Nephron progenitor cell (in vitro differentiated cells): ENCODE results near the gene TBK1.

Experiments used
- DNase-seq: peaks from one replicate; pipeline ENCODE4 v3.0.0; 2021
- H3K27ac Mint-ChIP-seq: 2 replicates; pipeline ENCODE4 v1.8.0; 2021; ENCODE audit warnings: mild to moderate bottlenecking, moderate library complexity, mixed read lengths
- H3K27me3 Mint-ChIP-seq: 2 replicates; pipeline ENCODE4 v1.8.0; 2021; ENCODE audit warnings: mild to moderate bottlenecking, low read depth, mixed read lengths; ENCODE audit not compliant: poor library complexity
- H3K36me3 Mint-ChIP-seq: 2 replicates; pipeline ENCODE4 v1.8.0; 2021; ENCODE audit warnings: low read depth, mixed read lengths
- H3K4me1 Mint-ChIP-seq: 2 replicates; pipeline ENCODE4 v1.8.0; 2021; ENCODE audit warnings: mixed read lengths
- H3K4me3 Mint-ChIP-seq: 2 replicates; pipeline ENCODE4 v1.8.0; 2021; ENCODE audit warnings: mild to moderate bottlenecking, moderate library complexity, mixed read lengths
- H3K9me3 Mint-ChIP-seq: 2 replicates; pipeline ENCODE4 v1.8.0; 2021; ENCODE audit warnings: mild to moderate bottlenecking, moderate library complexity, mixed read lengths
- CTCF ChIP-seq: fragments of 200-600 bp; sonication (generic); IDR thresholded peaks from 2 replicates; pipeline ENCODE4 v1.5.0; 2021; ENCODE audit warnings: antibody characterized with exemption

Gene TBK1

GRCh38 chr12:64525461-64526160 lies 73.7 kb downstream of the TBK1 start:
- no peak for DNase-seq
- Mint-ChIP-seq H3K36me3 (no peaks in the 10 kb centered on the region), H3K27ac (no peak overlapping the region), H3K4me1 (peaks cover 31% of the 10 kb centered on the region), H3K9me3 (no peaks in the 10 kb centered on the region), H3K4me3 (no peak overlapping the region), H3K27me3 (no peaks in the 10 kb centered on the region)
- no peak for TF ChIP-seq CTCF

- no peaks in the 10 kb centered on the region for H3K27me3 Mint-ChIP-seq
- H3K27ac Mint-ChIP-seq, result peak overlapping the region; percentile 22
- no peak overlapping the region for H3K4me3 Mint-ChIP-seq
- H3K36me3 Mint-ChIP-seq, result no peaks in the 10 kb centered on the region
- DNase-seq, result no peak
- TF ChIP-seq CTCF, result no peak
- H3K9me3 Mint-ChIP-seq, result no peaks in the 10 kb centered on the region
- H3K4me1 Mint-ChIP-seq, result peaks cover 37% of the 10 kb centered on the region
These were observed 74.9 kb downstream of the TBK1 start for GRCh38 chr12:64526859-64527258.

GRCh38 chr12:64528616-64529015 lies 76.7 kb downstream of the TBK1 start:
- no peak for DNase-seq
- Mint-ChIP-seq H3K36me3 (no peaks in the 10 kb centered on the region), H3K9me3 (no peaks in the 10 kb centered on the region), H3K27ac (no peak overlapping the region), H3K4me3 (no peak overlapping the region), H3K4me1 (peaks cover 43% of the 10 kb centered on the region), H3K27me3 (no peaks in the 10 kb centered on the region)
- TF ChIP-seq CTCF, result no peak

- H3K9me3 Mint-ChIP-seq, result no peaks in the 10 kb centered on the region
These were observed 78.6 kb downstream of the TBK1 start for GRCh38 chr12:64530566-64530965.

GRCh38 chr12:64531665-64532334 lies 79.9 kb downstream of the TBK1 start:
- Mint-ChIP-seq H3K36me3 (no peaks in the 10 kb centered on the region), H3K9me3 (no peaks in the 10 kb centered on the region), H3K4me3 (peak overlapping the region; percentile 21), H3K27me3 (no peaks in the 10 kb centered on the region), H3K27ac (peak overlapping the region; percentile 96), H3K4me1 (peaks cover 40% of the 10 kb centered on the region)
- no peak for TF ChIP-seq CTCF
- no peak for DNase-seq

More at GRCh38 chr12:64530566-64530965, 78.6 kb downstream of the TBK1 start:
- TF ChIP-seq CTCF, result no peak
- Mint-ChIP-seq H3K4me3 (no peak overlapping the region), H3K27me3 (no peaks in the 10 kb centered on the region), H3K27ac (no peak overlapping the region), H3K36me3 (no peaks in the 10 kb centered on the region), H3K4me1 (peaks cover 40% of the 10 kb centered on the region)
- DNase-seq, result no peak
